ENCODE data around the gene LYVE1.

DNA sequence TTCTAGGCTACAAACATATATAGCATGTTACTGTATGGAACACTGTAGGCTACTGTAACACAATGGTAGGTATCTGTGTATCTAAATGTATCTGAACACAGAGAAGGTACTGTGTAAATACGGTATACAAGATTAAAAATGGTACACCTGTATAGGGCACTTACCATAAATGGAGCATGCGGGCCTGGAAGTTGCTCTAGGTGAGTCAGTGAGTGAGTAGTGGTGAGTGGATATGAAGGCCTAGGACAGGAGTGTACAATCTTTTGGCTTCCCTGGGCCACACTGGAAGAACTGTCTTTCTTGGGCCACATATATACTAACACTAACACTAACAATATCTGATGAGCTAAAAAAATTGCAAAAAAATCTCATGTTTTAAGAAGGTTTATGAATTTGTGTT is 48.8 kb downstream of the LYVE1 start:
- no peak for TF ChIP-seq POLR2AphosphoS5 (IDR thresholded peaks at IDR 0.05; ENCODE audit: low read depth, low read length)
- TF ChIP-seq, protein P1, sequence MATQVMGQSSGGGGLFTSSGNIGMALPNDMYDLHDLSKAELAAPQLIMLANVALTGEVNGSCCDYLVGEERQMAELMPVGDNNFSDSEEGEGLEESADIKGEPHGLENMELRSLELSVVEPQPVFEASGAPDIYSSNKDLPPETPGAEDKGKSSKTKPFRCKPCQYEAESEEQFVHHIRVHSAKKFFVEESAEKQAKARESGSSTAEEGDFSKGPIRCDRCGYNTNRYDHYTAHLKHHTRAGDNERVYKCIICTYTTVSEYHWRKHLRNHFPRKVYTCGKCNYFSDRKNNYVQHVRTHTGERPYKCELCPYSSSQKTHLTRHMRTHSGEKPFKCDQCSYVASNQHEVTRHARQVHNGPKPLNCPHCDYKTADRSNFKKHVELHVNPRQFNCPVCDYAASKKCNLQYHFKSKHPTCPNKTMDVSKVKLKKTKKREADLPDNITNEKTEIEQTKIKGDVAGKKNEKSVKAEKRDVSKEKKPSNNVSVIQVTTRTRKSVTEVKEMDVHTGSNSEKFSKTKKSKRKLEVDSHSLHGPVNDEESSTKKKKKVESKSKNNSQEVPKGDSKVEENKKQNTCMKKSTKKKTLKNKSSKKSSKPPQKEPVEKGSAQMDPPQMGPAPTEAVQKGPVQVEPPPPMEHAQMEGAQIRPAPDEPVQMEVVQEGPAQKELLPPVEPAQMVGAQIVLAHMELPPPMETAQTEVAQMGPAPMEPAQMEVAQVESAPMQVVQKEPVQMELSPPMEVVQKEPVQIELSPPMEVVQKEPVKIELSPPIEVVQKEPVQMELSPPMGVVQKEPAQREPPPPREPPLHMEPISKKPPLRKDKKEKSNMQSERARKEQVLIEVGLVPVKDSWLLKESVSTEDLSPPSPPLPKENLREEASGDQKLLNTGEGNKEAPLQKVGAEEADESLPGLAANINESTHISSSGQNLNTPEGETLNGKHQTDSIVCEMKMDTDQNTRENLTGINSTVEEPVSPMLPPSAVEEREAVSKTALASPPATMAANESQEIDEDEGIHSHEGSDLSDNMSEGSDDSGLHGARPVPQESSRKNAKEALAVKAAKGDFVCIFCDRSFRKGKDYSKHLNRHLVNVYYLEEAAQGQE (IDR thresholded peaks at IDR 0.05; ENCODE audit: insufficient read depth in 1 of 2, low read depth in 2 of 2, low read length in 1 of 2) = no peak
